A549 (cell line): ENCODE results near the gene RAG2.

ENCODE experiments used
- GATA3 ChIP-seq: IDR thresholded peaks from 2 replicates; pipeline ENCODE4 v1.6.1; 2012; ENCODE audit warnings: borderline replicate concordance
- JUNB ChIP-seq: fragments of >200 bp; sonication (Bioruptor Twin); formaldehyde crosslinking; IDR thresholded peaks from 2 replicates; pipeline ENCODE4 v1.6.1; 2016
- NR3C1 ChIP-seq: fragments of >200 bp; sonication (Bioruptor Twin); formaldehyde crosslinking; IDR thresholded peaks from 3 replicates; pipeline ENCODE4 v1.6.1; 2017
- POLR2A ChIP-seq: IDR thresholded peaks from 2 replicates; pipeline ENCODE4 v1.6.1; 2012; ENCODE audit warnings: mild to moderate bottlenecking, low read length
- SMC3 ChIP-seq: fragments of >200 bp; sonication (Bioruptor Twin); formaldehyde crosslinking; IDR thresholded peaks from 3 replicates; pipeline ENCODE4 v1.6.1; 2018; ENCODE audit warnings: inconsistent platforms
- TF ChIP-seq, protein P1 (sequence below): fragments of >200 bp; sonication (Bioruptor Twin); formaldehyde crosslinking; IDR thresholded peaks from 3 replicates; pipeline ENCODE4 v1.5.1; 2016

DNA sequence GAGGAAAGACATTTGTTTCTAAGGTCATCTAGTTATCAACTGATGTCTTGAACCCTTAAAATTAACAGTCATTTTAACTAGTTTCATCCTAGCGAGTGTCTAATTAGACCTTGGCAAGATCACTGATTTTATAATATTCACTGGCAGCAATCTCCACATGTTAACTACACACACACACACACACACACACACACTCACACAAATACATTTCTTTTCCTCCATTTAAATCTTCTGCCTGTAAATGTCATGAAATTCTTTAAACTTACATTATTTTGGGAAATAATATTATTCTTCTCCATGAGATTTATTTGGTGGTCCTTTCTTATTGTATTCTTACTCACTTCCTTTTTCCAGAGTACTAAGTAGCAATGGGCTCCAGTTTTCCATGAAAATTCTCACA lies 6.6 kb downstream of the RAG2 start:
- TF ChIP-seq, protein P1, sequence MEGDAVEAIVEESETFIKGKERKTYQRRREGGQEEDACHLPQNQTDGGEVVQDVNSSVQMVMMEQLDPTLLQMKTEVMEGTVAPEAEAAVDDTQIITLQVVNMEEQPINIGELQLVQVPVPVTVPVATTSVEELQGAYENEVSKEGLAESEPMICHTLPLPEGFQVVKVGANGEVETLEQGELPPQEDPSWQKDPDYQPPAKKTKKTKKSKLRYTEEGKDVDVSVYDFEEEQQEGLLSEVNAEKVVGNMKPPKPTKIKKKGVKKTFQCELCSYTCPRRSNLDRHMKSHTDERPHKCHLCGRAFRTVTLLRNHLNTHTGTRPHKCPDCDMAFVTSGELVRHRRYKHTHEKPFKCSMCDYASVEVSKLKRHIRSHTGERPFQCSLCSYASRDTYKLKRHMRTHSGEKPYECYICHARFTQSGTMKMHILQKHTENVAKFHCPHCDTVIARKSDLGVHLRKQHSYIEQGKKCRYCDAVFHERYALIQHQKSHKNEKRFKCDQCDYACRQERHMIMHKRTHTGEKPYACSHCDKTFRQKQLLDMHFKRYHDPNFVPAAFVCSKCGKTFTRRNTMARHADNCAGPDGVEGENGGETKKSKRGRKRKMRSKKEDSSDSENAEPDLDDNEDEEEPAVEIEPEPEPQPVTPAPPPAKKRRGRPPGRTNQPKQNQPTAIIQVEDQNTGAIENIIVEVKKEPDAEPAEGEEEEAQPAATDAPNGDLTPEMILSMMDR = no peak
- TF ChIP-seq SMC3 (no peak), JUNB (no peak), NR3C1 (no peak), GATA3 (no peak), POLR2A (no peak)
